Erythroblast (primary cell): ENCODE data around the gene FMN2.

Experiments used
- GATA1 ChIP-seq: IDR thresholded peaks from 2 replicates; pipeline ENCODE4 v1.6.1; 2011; ENCODE audit warnings: low read depth, mild to moderate bottlenecking, control low read depth, low read length, moderate library complexity
- POLR2A ChIP-seq: IDR thresholded peaks from 2 replicates; pipeline ENCODE4 v1.6.1; 2011; ENCODE audit warnings: mild to moderate bottlenecking, low read length

DNA sequence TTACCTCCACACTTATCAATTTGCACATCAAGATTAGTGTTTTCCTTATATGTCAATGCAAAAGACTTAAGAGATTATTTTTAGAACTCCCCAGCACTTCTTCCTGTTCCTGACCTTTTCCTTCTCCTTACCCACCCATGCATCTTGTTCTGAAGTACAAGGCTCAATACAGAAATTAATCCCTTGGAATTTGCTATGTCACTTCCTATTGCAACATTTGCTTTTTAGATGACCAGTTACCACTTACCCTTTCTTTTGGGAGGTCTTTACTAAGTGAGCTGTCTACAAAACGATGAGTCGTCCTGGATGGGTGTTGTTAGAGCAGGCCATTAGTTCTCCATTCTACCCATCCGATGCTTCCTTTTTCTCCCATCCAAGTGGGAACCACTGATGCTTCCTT, 221.2 kb downstream of the FMN2 start:
- TF ChIP-seq POLR2A: no peak
- TF ChIP-seq GATA1: no peak
